Mesodermal cell (in vitro differentiated cells): ENCODE measurements around the gene FBLIM1.
A peak's percentile ranks its signal among the peaks of the same experiment; 100 is the strongest.
"Not testable (repeated sequence)": the region's sequence is repeated elsewhere in the genome, so short reads cannot be mapped to it uniquely, and the experiment has no call there.

Experiments used
- H3K27ac ChIP-seq: 2 replicates; pipeline ENCODE4 v1.7.0; 2013; ENCODE audit warnings: mild to moderate bottlenecking, low read depth, low read length, moderate library complexity; ENCODE audit not compliant: severe bottlenecking
- H3K36me3 ChIP-seq: 2 replicates; pipeline ENCODE4 v1.7.1; 2013; ENCODE audit warnings: mild to moderate bottlenecking, low read length, moderate library complexity; ENCODE audit not compliant: control insufficient read depth, insufficient read depth
- H3K4me1 ChIP-seq: one replicate; pipeline ENCODE4 v1.7.1; 2013; ENCODE audit warnings: mild to moderate bottlenecking, low read length; ENCODE audit not compliant: insufficient read depth, control insufficient read depth, poor library complexity, severe bottlenecking
- H3K4me3 ChIP-seq: 2 replicates; pipeline ENCODE4 v1.7.0; 2013; ENCODE audit warnings: low read length, control low read depth, mild to moderate bottlenecking; ENCODE audit not compliant: insufficient read depth, poor library complexity, severe bottlenecking; ENCODE audit errors: extremely low read depth
- H3K9me3 ChIP-seq: 2 replicates; pipeline ENCODE4 v1.7.1; 2013; ENCODE audit warnings: mild to moderate bottlenecking, low read length, moderate library complexity; ENCODE audit not compliant: control insufficient read depth
- WGBS, 2 experiments: methylation state at CpG; one replicate each; pipeline ENCODE4 v1.1.5; 2013; ENCODE audit warnings: missing lambda C conversion rate in 2 of 2; ENCODE audit not compliant: insufficient coverage in 2 of 2; 5-methylcytosine and 5-hydroxymethylcytosine counted together

The FBLIM1 gene

GRCh38 chr1:15820478-15820877, 61.9 kb downstream of the FBLIM1 start:
- no peaks in the 10 kb centered on the region for H3K9me3 ChIP-seq
- H3K4me3 ChIP-seq = no peak overlapping the region
- no peaks in the 10 kb centered on the region for H3K36me3 ChIP-seq
- WGBS, 2 experiments = 96 to 100% methylated on average over 2 of the region's 3 CpGs
- no peak overlapping the region for H3K27ac ChIP-seq
- no peaks in the 10 kb centered on the region for H3K4me1 ChIP-seq

- H3K4me1 ChIP-seq = no peaks in the 10 kb centered on the region
- H3K36me3 ChIP-seq = no peaks in the 10 kb centered on the region
- H3K27ac ChIP-seq = no peak overlapping the region
- H3K9me3 ChIP-seq = no peaks in the 10 kb centered on the region
- H3K4me3 ChIP-seq = no peak overlapping the region
Measured at GRCh38 chr1:15825800-15826199, 67.2 kb downstream of the FBLIM1 start.

DNA sequence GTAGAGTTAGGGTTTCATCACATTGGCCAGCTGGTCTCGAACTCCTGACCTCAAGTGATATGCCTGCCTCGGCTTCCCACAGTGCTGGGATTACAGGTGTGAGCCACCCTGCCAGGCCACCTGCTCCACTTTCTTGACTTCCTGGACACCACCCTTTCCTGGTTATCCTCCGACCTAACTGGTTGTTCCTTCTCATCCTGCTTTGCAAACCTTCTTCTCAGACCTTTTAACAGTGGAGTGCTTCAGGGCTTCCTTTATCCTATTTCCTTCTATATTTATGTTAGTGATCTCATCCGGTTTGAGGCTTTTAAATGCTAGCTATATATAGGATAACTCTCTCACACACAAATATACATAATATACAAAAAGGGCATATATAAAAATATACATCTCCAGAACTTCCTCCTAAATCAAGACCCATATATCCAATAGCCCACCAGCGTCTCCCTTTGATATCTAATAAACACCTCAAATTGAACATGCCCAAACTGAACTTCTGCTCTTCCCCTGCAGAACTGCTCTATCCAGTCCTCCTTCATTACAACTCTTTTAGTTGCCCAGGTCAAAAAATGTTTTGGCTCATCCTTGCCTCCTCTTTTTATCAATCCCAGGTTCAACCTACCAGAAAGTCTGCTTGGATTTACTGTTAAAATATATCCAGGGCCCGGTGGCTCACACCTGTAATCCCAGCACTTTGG, 68.4 kb downstream of the FBLIM1 start:
- Histone ChIP-seq H3K4me1 (peaks cover 1% of the 10 kb centered on the region), H3K9me3 (no peaks in the 10 kb centered on the region), H3K27ac (no peak overlapping the region), H3K4me3 (no peak overlapping the region), H3K36me3 (no peaks in the 10 kb centered on the region)
- WGBS, 2 experiments = 97 to 100% methylated on average over 3 to 4 of the region's 6 CpGs

DNA sequence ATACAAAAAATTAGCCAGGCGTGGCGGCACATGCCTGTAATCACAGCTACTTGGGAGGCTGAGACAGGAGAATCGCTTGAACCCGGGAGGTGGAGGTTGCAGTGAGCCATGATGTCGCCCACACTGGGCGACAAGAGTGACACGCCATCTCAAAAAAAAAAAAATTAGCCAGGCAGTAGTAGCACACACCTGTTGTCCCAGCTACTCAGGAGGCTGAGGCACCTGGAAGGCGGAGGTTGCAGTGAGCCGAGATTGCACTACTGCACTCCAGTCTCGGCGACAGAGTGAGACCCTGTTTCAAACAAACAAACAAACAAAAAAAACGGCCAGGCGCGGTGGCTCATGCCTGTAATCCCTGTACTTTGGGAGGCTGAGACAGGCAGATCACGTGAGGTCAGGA, 69.0 kb downstream of the FBLIM1 start:
- H3K9me3 ChIP-seq, H3K4me3 ChIP-seq, H3K4me1 ChIP-seq, H3K27ac ChIP-seq, H3K36me3 ChIP-seq: not testable (repeated sequence)
- WGBS, 2 experiments = 96 to 100% methylated on average over 1 to 7 of the region's 15 CpGs

- Histone ChIP-seq H3K4me1 (peaks cover 13% of the 10 kb centered on the region), H3K36me3 (peaks cover 11% of the 10 kb centered on the region)
- 89 to 98% methylated on average over 6 of the region's 14 CpGs for WGBS, 2 experiments
- H3K4me3 ChIP-seq, H3K27ac ChIP-seq, H3K9me3 ChIP-seq: not testable (repeated sequence)
Measured at GRCh38 chr1:15828931-15829330, 70.3 kb downstream of the FBLIM1 start.

DNA sequence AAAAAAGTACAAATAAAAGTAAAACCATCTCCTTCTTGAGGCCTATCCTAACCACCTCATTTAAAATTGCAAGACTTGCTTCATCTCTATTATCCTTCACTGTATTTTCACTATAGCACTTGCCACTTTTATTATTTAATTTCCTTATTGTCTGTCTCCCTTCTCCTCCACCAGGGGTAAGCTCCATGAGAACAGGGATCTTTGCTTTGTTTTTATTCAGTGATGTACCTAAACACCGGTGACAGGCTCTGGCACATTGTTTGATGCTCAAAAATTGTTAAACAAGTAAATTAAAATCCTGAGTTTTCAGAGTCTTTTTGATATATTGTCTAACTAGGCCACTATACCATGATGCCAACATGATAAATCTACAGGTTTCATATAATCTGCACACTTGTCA, 71.7 kb downstream of the FBLIM1 start:
- Histone ChIP-seq H3K4me3 (no peak overlapping the region), H3K27ac (no peak overlapping the region), H3K36me3 (peaks cover 11% of the 10 kb centered on the region), H3K4me1 (peaks cover 13% of the 10 kb centered on the region), H3K9me3 (no peaks in the 10 kb centered on the region)
- WGBS, 2 experiments = 60% methylated on average over 1 of the region's 1 CpG; no CpG with 5 or more reads in 1 of the 2 experiments

- H3K27ac ChIP-seq = no peak overlapping the region
- peak overlapping the region; percentile 73 for H3K4me3 ChIP-seq
- no peaks in the 10 kb centered on the region for H3K9me3 ChIP-seq
- 96 to 97% methylated on average over 17 to 19 of the region's 24 CpGs for WGBS, 2 experiments
- peaks cover 11% of the 10 kb centered on the region for H3K36me3 ChIP-seq
- H3K4me1 ChIP-seq = peaks cover 16% of the 10 kb centered on the region
Measured at GRCh38 chr1:15833069-15833679, 74.6 kb downstream of the FBLIM1 start.

- peaks cover 11% of the 10 kb centered on the region for H3K36me3 ChIP-seq
- H3K4me1 ChIP-seq = peaks cover 16% of the 10 kb centered on the region
- peak overlapping the region; percentile 100 for H3K27ac ChIP-seq
- no peaks in the 10 kb centered on the region for H3K9me3 ChIP-seq
- peak overlapping the region; percentile 73 for H3K4me3 ChIP-seq
- 4% methylated on average over 6 to 7 of the region's 10 CpGs for WGBS, 2 experiments
Measured at GRCh38 chr1:15833842-15834405, 75.3 kb downstream of the FBLIM1 start.

DNA sequence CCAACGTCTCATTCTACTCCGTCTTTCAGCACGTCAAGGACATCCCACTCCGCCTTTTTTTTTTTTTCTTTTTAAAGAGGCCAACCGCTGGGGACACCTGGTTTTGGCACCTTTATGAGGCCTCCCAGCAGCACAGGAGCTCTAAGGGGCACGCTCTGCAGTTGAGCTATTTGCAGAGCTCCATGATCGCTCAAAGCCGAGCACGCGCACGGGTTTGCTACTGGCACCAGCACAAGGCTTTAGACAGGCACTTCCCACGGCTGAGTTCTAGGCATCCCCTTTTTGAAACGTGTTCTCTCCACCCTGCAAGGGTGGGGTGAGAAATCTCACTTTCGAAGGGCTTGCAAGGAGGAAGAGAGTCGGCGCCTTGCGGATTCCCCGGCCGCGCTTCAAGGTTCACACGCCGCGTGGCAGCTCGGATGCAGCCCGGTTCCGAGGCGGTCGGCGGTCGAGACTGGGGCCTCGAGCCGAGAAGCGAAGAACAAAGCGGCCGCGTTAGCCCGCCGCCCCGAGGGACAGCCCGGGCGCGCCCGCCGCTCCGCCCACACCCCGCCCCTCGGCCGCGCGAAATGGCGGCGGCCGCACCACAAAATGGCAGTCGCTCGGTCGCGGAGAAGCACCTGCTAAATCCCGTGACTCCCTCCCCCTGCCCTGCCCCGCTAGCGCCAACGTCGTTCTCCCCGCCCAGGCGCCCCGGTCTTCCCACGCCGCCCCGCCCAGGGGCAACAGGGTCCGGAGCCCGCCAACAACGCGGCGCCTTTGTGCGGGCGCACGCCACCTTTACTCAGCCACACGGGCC, 76.0 kb downstream of the FBLIM1 start:
- peaks cover 16% of the 10 kb centered on the region for H3K4me1 ChIP-seq
- 0% methylated on average over 63 to 64 of the region's 77 CpGs for WGBS, 2 experiments
- H3K4me3 ChIP-seq = peak overlapping the region; percentile 73
- peaks cover 11% of the 10 kb centered on the region for H3K36me3 ChIP-seq
- peak overlapping the region; percentile 100 for H3K27ac ChIP-seq
- H3K9me3 ChIP-seq = no peaks in the 10 kb centered on the region

DNA sequence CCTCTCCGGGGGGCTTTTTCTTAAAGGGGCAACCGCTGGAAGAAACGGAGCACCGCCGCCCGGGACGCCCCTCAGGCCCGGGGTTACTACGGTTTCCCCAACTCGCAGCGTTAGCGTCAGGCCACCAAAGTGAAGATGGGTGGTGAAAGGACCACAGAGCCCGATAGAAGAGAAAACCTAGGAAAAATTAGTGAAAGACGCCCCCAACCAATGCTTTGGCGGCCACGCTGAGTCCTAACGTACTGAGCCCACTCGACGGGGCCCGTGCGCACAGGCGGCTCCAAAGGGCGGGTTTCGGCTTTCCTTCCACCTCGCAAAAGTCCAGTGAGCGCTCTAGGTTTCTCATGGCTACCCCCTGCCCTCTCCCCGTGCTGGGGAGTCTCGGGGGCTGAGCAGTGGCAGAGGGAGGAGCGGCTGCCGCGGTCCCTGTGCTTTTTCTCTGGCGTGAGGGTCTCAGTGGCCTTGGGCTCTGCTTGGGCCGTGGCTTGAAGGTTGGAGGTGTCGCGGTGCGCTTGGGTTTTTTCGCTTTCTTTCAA, 76.7 kb downstream of the FBLIM1 start:
- Histone ChIP-seq H3K36me3 (peaks cover 11% of the 10 kb centered on the region), H3K4me1 (peaks cover 16% of the 10 kb centered on the region), H3K27ac (peak overlapping the region; percentile 100), H3K9me3 (no peaks in the 10 kb centered on the region), H3K4me3 (peak overlapping the region; percentile 73)
- 0% methylated on average over 20 to 35 of the region's 37 CpGs for WGBS, 2 experiments
